Measurements from ENCODE around the gene GP9.

- TF ChIP-seq CTCF (IDR thresholded peaks at IDR 0.05) (no peak), POLR2AphosphoS5 (IDR thresholded peaks at IDR 0.05) (no peak), POLR2A (IDR thresholded peaks at IDR 0.05) (no peak), EP300 (IDR thresholded peaks at IDR 0.05) (no peak)
These were observed 37.6 kb upstream of the GP9 start for GRCh38 chr3:129023008-129023358.
